Keratinocyte (primary cell): ENCODE measurements around the gene TP53BP2. TPM values are rescaled to one million over a fixed set of nuclear protein-coding genes. Genes with fewer than 3 reads are reported as not detected.
A peak's percentile ranks its signal among the peaks of the same experiment; 100 is the strongest.

Experiments
- DNase-seq: peaks from one replicate; pipeline ENCODE4 v3.0.0-alpha.2; 2011; ENCODE audit warnings: low read depth, missing footprints, low spot score
- FAIRE-seq: peaks from 2 replicates; lab custom pipeline; 2011; peaks lifted over from hg19 to GRCh38; lab: Jason Lieb, UNC
- H2AFZ ChIP-seq: 2 replicates; pipeline ENCODE4 v1.6.0; 2012; ENCODE audit warnings: low read length, control low read depth, inconsistent platforms; ENCODE audit not compliant: control insufficient read depth
- H3K27ac ChIP-seq: 2 replicates; pipeline ENCODE4 v1.5.1; 2011; ENCODE audit warnings: low read length; ENCODE audit not compliant: control insufficient read depth, insufficient read depth
- H3K27me3 ChIP-seq: 3 replicates; pipeline ENCODE4 v1.6.0; 2011; ENCODE audit warnings: low read length; ENCODE audit not compliant: control insufficient read depth, insufficient read depth; ENCODE audit errors: extremely low read depth
- H3K36me3 ChIP-seq, 2 experiments: 2 replicates in 1 of 2; 3 replicates in 1 of 2; pipeline ENCODE4 v1.5.1; 2011; ENCODE audit warnings: low read length in 2 of 2, mild to moderate bottlenecking in 1 of 2; ENCODE audit not compliant: control insufficient read depth in 2 of 2, insufficient read depth in 2 of 2; ENCODE audit errors: extremely low read depth in 1 of 2
- H3K4me1 ChIP-seq: 3 replicates; pipeline ENCODE4 v1.5.1; 2011; ENCODE audit warnings: low read length; ENCODE audit not compliant: control insufficient read depth, insufficient read depth; ENCODE audit errors: extremely low read depth
- H3K4me2 ChIP-seq: 3 replicates; pipeline ENCODE4 v1.6.0; 2011; ENCODE audit warnings: low read depth, low read length; ENCODE audit not compliant: control insufficient read depth, insufficient read depth; ENCODE audit errors: extremely low read depth
- H3K4me3 ChIP-seq, 3 experiments: fragments of 200-600 bp in 1 of 3; sonication (generic) in 1 of 3; 2 replicates in 2 of 3; 3 replicates in 1 of 3; pipeline ENCODE4 v1.5.1; 2011 to 2016; ENCODE audit warnings: low read length in 3 of 3, mild to moderate bottlenecking in 3 of 3, control low read depth in 2 of 3, inconsistent platforms in 1 of 3, low read depth in 1 of 3, mixed read lengths in 1 of 3, mixed run types in 1 of 3, moderate library complexity in 1 of 3; ENCODE audit not compliant: control insufficient read depth in 2 of 3, insufficient read depth in 2 of 3; ENCODE audit errors: extremely low read depth in 1 of 3
- H3K79me2 ChIP-seq: 2 replicates; pipeline ENCODE4 v1.6.0; 2012; ENCODE audit warnings: low read length; ENCODE audit not compliant: control insufficient read depth, insufficient read depth
- H3K9ac ChIP-seq: 3 replicates; pipeline ENCODE4 v1.6.0; 2011; ENCODE audit warnings: low read length; ENCODE audit not compliant: control insufficient read depth, insufficient read depth; ENCODE audit errors: extremely low read depth
- H3K9me1 ChIP-seq: 3 replicates; pipeline ENCODE4 v1.6.0; 2011; ENCODE audit warnings: low read length; ENCODE audit not compliant: control insufficient read depth, insufficient read depth; ENCODE audit errors: extremely low read depth
- H3K9me3 ChIP-seq: 2 replicates; pipeline ENCODE4 v1.5.1; 2012; ENCODE audit warnings: low read depth, low read length; ENCODE audit not compliant: control insufficient read depth
- H4K20me1 ChIP-seq: 3 replicates; pipeline ENCODE4 v1.6.0; 2011; ENCODE audit warnings: low read length; ENCODE audit not compliant: control insufficient read depth, insufficient read depth; ENCODE audit errors: extremely low read depth
- EZH2 ChIP-seq: IDR thresholded peaks from one replicate; pipeline ENCODE4 v1.6.1; 2012; ENCODE audit warnings: inconsistent platforms, mild to moderate bottlenecking, low read length, moderate library complexity
- dilution Hi-C: fragments of 300-500 bp; cut with MboI; formaldehyde crosslinking; loops from one replicate; pipeline ENCODE4 v1.7.0; 2020; ENCODE audit warnings: low sequenced_read_pairs; ENCODE audit not compliant: extremely low pct_ligation_motif_present
- polyA plus RNA-seq, 5 experiments: library from polyadenylated mRNA; depleted of rRNA in 3 of 5; stranded (reverse) in 3 of 5; stranded (forward) in 1 of 5; unstranded in 1 of 5; fragments of >200 nt; gene quantifications; 1 replicate in 1 of 5; 2 replicates in 3 of 5; 3 replicates in 1 of 5; pipeline versions ENCODE4 v1.2.1 to v1.2.3, GENCODE V29; 2011 to 2012; ENCODE audit warnings: missing spikeins in 2 of 5, low read depth in 1 of 5, low replicate concordance in 1 of 5
- TF ChIP-seq, protein P1 (sequence below), 3 experiments: IDR thresholded peaks in 1 of 3; conservative IDR thresholded peaks in 1 of 3; optimal IDR thresholded peaks in 1 of 3; 2 replicates in 2 of 3; 3 replicates in 1 of 3; pipeline versions ENCODE3 to v1.5.1; 2011; ENCODE audit warnings: low read length in 3 of 3, mild to moderate bottlenecking in 3 of 3, moderate library complexity in 2 of 3, control low read depth in 1 of 3, inconsistent platforms in 1 of 3; ENCODE audit not compliant: insufficient read depth in 2 of 3; ENCODE audit errors: extremely low read depth in 1 of 3

Gene TP53BP2
- polyA plus RNA-seq, 1 donor (not counting 4 experiments of a cell fraction or from before 2014, with no cell fraction given): 22.5 TPM

DNA sequence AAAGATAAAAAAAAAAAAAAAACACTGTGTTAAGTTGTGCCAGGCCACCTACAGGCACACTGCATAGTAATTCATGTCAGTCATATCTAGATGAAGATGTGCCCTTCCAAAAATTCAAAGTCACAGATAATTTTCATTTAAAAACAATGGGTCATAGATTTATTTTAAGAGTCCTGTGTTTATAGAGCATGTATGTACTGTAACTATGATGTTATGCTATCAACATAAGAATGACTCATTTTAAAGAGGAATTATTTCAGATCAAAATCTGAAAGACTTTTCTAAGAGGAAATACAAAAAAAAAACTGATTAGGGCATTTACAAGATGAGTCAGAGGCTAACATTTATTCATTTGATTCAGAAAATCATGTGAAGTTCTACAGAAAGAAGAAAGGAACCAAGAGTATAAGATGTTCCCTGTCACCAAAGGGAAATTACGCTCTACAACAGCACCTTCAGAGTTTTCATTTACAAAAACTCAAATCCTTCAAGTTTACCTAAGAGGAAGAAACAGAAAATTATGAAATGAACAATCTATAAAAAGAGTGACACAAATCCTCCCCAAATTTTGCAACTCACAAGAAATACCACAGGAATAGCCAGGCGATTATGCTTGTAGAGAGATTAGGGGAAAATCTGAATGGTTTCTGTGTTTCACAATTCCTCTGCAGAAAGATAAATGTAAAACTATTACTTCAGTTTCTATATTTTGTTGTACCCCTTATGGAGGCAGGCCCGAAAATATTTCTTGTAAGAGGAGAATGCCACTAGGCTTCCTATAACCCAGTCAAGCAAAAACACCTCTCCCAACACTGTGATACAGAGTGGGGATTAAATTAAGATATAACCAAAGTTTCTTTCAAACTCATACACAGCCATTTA lies 13.8 kb downstream of the TP53BP2 start:
- Histone ChIP-seq H3K27me3 (no peaks in the 10 kb centered on the region), H3K4me1 (peaks cover 33% of the 10 kb centered on the region), H3K9ac (no peak overlapping the region), H3K4me2 (peak overlapping the region; percentile 42), H3K4me3 (no peak overlapping the region), H3K36me3 (peaks cover 0 to 2% of the 10 kb centered on the region in 2 experiments), H3K27ac (peak overlapping the region; percentile 35), H2AFZ (no peak overlapping the region), H3K79me2 (peaks cover 77% of the 10 kb centered on the region), H3K9me3 (no peaks in the 10 kb centered on the region), H4K20me1 (peaks cover 4% of the 10 kb centered on the region), H3K9me1 (peaks cover 3% of the 10 kb centered on the region)
- DNase-seq (no peak), FAIRE-seq (peak; percentile 41)
- dilution Hi-C loops: no loop called here
- TF ChIP-seq EZH2: no peak
- TF ChIP-seq, protein P1, sequence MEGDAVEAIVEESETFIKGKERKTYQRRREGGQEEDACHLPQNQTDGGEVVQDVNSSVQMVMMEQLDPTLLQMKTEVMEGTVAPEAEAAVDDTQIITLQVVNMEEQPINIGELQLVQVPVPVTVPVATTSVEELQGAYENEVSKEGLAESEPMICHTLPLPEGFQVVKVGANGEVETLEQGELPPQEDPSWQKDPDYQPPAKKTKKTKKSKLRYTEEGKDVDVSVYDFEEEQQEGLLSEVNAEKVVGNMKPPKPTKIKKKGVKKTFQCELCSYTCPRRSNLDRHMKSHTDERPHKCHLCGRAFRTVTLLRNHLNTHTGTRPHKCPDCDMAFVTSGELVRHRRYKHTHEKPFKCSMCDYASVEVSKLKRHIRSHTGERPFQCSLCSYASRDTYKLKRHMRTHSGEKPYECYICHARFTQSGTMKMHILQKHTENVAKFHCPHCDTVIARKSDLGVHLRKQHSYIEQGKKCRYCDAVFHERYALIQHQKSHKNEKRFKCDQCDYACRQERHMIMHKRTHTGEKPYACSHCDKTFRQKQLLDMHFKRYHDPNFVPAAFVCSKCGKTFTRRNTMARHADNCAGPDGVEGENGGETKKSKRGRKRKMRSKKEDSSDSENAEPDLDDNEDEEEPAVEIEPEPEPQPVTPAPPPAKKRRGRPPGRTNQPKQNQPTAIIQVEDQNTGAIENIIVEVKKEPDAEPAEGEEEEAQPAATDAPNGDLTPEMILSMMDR (optimal IDR thresholded peaks at IDR 0.05 in 1 of 3, IDR thresholded peaks at IDR 0.05 in 1 of 3, conservative IDR thresholded peaks at IDR 0.05 in 1 of 3; ENCODE audit: extremely low read depth in 1 of 3, insufficient read depth in 2 of 3, low read length in 3 of 3): no peak

DNA sequence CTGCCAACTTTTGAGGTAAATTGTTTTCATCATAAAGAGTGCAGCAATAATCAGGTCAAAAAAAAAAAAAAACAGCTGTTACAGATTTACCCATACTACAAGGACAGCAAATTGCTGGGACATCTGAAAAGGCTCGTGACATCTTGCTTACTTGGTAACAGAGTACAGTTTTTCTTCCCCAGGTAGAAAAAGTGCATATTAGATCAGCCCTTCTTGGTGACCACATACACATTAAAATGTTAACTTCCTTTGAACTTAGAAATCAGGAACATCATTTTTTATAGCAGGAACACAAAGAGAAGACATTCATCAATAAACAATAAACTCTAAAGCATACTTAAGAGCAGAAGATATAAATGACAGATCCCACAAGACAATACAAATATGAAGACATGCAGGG lies 16.1 kb downstream of the TP53BP2 start:
- Histone ChIP-seq H3K9me1 (no peaks in the 10 kb centered on the region), H3K27me3 (no peaks in the 10 kb centered on the region), H3K79me2 (peaks cover 79% of the 10 kb centered on the region), H2AFZ (no peak overlapping the region), H3K9me3 (no peaks in the 10 kb centered on the region), H3K4me1 (peaks cover 20% of the 10 kb centered on the region), H3K27ac (no peak overlapping the region), H3K36me3 (no peaks in the 10 kb centered on the region), H3K9ac (no peak overlapping the region), H4K20me1 (no peaks in the 10 kb centered on the region), H3K4me3 (no peak overlapping the region), H3K4me2 (no peak overlapping the region)
- no peak for FAIRE-seq
- dilution Hi-C loops: no loop called here
- no peak for DNase-seq
- no peak for TF ChIP-seq EZH2
- TF ChIP-seq, protein P1 (optimal IDR thresholded peaks at IDR 0.05 in 1 of 3, IDR thresholded peaks at IDR 0.05 in 1 of 3, conservative IDR thresholded peaks at IDR 0.05 in 1 of 3; ENCODE audit: extremely low read depth in 1 of 3, insufficient read depth in 2 of 3, low read length in 3 of 3): no peak
